ENCODE results near the gene TUBGCP6.

Gene TUBGCP6

GRCh38 chr22:50194037-50194805, 50.6 kb downstream of the TUBGCP6 start:
- FAIRE-seq = no peak

- no peak for FAIRE-seq
These were observed 51.2 kb downstream of the TUBGCP6 start for GRCh38 chr22:50193621-50194020.

- FAIRE-seq = no peak
These were observed 52.2 kb downstream of the TUBGCP6 start for GRCh38 chr22:50192436-50193204.

- no peak for FAIRE-seq
These were observed 53.7 kb downstream of the TUBGCP6 start for GRCh38 chr22:50190941-50191741.

- no peak for FAIRE-seq
These were observed 54.5 kb downstream of the TUBGCP6 start for GRCh38 chr22:50190182-50190940.

GRCh38 chr22:50189849-50190181, 55.0 kb downstream of the TUBGCP6 start:
- no peak for FAIRE-seq

- FAIRE-seq = no peak
These were observed 55.5 kb downstream of the TUBGCP6 start for GRCh38 chr22:50189184-50189848.

- FAIRE-seq = no peak
These were observed 56.5 kb downstream of the TUBGCP6 start for GRCh38 chr22:50188356-50188755.

GRCh38 chr22:50186761-50187523, 57.9 kb downstream of the TUBGCP6 start:
- no peak for FAIRE-seq

- no peak for FAIRE-seq
These were observed 58.6 kb downstream of the TUBGCP6 start for GRCh38 chr22:50186181-50186714.

GRCh38 chr22:50185375-50186087, 59.3 kb downstream of the TUBGCP6 start, which contains the start of gene TRABD:
TSS of gene TRABD (plus strand) at chr22:50185913. CDS start at chr22:50193061, 7,148 bp downstream.
- FAIRE-seq = no peak

- FAIRE-seq = no peak
These were observed 59.9 kb downstream of the TUBGCP6 start for GRCh38 chr22:50184902-50185374.

GRCh38 chr22:50184004-50184901, 60.6 kb downstream of the TUBGCP6 start:
- no peak for FAIRE-seq

- no peak for FAIRE-seq
These were observed 61.5 kb downstream of the TUBGCP6 start for GRCh38 chr22:50183141-50183971.

- FAIRE-seq = no peak
These were observed 62.4 kb downstream of the TUBGCP6 start for GRCh38 chr22:50182176-50183081.

GRCh38 chr22:50180727-50181521, 63.9 kb downstream of the TUBGCP6 start:
- no peak for FAIRE-seq

All from colon (tissue), 2 donors.